Suprapubic skin (tissue), 4 donors: ENCODE measurements around the gene TRIM66. TPM values are rescaled to one million over a fixed set of nuclear protein-coding genes. Genes with fewer than 3 reads are reported as not detected.

Experiments used
- DNase-seq, 2 donors: peaks; one replicate each; pipeline ENCODE4 v3.0.0-alpha.2; 2019; ENCODE audit warnings: low spot score in 2 of 2
- H3K27ac ChIP-seq: fragments of 200-600 bp; sonication (generic); one replicate; pipeline ENCODE4 v1.5.1; 2019
- H3K27me3 ChIP-seq: fragments of 200-600 bp; sonication (generic); one replicate; pipeline ENCODE4 v1.5.1; 2019
- H3K36me3 ChIP-seq: fragments of 200-600 bp; sonication (generic); one replicate; pipeline ENCODE4 v1.5.1; 2019
- H3K4me1 ChIP-seq: fragments of 200-600 bp; sonication (generic); one replicate; pipeline ENCODE4 v1.5.1; 2019
- H3K4me3 ChIP-seq: fragments of 200-600 bp; sonication (generic); one replicate; pipeline ENCODE4 v1.5.1; 2019; ENCODE audit warnings: mild to moderate bottlenecking
- H3K9me3 ChIP-seq: fragments of 200-600 bp; sonication (generic); one replicate; pipeline ENCODE4 v1.5.1; 2019
- CTCF ChIP-seq, 2 donors: fragments of 200-600 bp in 1 of 2; fragments of 450-650 bp in 1 of 2; sonication (generic) in 1 of 2; IDR thresholded peaks; one replicate each; pipeline ENCODE4 v1.5.1; 2016 to 2019; ENCODE audit warnings: antibody characterized with exemption in 2 of 2, mild to moderate bottlenecking in 1 of 2, moderate library complexity in 1 of 2
- EP300 ChIP-seq: sonication (generic); formaldehyde crosslinking; IDR thresholded peaks from one replicate; pipeline ENCODE4 v1.6.1; 2017; ENCODE audit warnings: antibody characterized with exemption
- POLR2A ChIP-seq, 2 donors: fragments of 450-650 bp; IDR thresholded peaks; one replicate each; pipeline ENCODE4 v1.6.1; 2017; ENCODE audit warnings: antibody characterized with exemption in 2 of 2, mild to moderate bottlenecking in 2 of 2, moderate library complexity in 2 of 2
- POLR2AphosphoS5 ChIP-seq, 3 donors: sonication (generic); formaldehyde crosslinking; IDR thresholded peaks; one replicate each; pipeline ENCODE4 v1.6.1; 2017; ENCODE audit warnings: antibody characterized with exemption in 3 of 3
- WGBS: methylation state at CpG from one replicate; pipeline ENCODE4 v1.1.5; 2018; 5-methylcytosine and 5-hydroxymethylcytosine counted together
- total RNA-seq, 4 donors: library from RNA; depleted of rRNA; stranded (reverse); fragments of >200 nt; gene quantifications; one replicate each; pipeline ENCODE4 v1.1.0, GENCODE V29; 2016

TRIM66 gene
- total RNA-seq, 4 donors from 2014 or later, result 9.9 to 20.3 (median 11.7) TPM

- DNase-seq, result no peak
- no peaks in the 10 kb centered on the region for H3K36me3 ChIP-seq
- H3K27me3 ChIP-seq, result no peaks in the 10 kb centered on the region
- no peaks in the 10 kb centered on the region for H3K9me3 ChIP-seq
- H3K27ac ChIP-seq, result no peak overlapping the region
- 69% methylated on average over 2 of the region's 2 CpGs for WGBS
- H3K4me1 ChIP-seq, result no peaks in the 10 kb centered on the region
- H3K4me3 ChIP-seq, result no peak overlapping the region
- TF ChIP-seq POLR2A (IDR thresholded peaks at IDR 0.05) (no peak), POLR2AphosphoS5 (IDR thresholded peaks at IDR 0.05) (no peak), CTCF (IDR thresholded peaks at IDR 0.05) (no peak), EP300 (no peak)
Observed at GRCh38 chr11:8564526-8564925, 117.9 kb downstream of the TRIM66 start.

Other genes starting within 250 kb of the TRIM66 start
- under 1 TPM in 1 of 4 donors, not detected in 3; 0.76 TPM for gene STK33, start 88.4 kb downstream of the TRIM66 start, total RNA-seq
- gene RPL27A, start 127 bp upstream of the TRIM66 start, total RNA-seq, result 1,000 to 10,000 TPM in 3 of 4 donors, 100 to 1,000 TPM in 1; 822 to 1,505 (median 1,124) TPM
- gene AKIP1, start 228.5 kb upstream of the TRIM66 start, total RNA-seq, result 10 to 100 TPM in 2 of 4 donors, 1 to 10 TPM in 2; 4.6 to 15.7 (median 11.3) TPM